HUDEP-2 (cell line): Measurements from ENCODE around the gene TWIST1.

ENCODE experiments used
- DNase-seq, 76 experiments: peaks; one replicate each; lab custom pipeline; 2025; ENCODE audit not compliant: unreplicated experiment in 76 of 76; lab: John Stamatoyannopoulos, UW

Gene TWIST1

DNA sequence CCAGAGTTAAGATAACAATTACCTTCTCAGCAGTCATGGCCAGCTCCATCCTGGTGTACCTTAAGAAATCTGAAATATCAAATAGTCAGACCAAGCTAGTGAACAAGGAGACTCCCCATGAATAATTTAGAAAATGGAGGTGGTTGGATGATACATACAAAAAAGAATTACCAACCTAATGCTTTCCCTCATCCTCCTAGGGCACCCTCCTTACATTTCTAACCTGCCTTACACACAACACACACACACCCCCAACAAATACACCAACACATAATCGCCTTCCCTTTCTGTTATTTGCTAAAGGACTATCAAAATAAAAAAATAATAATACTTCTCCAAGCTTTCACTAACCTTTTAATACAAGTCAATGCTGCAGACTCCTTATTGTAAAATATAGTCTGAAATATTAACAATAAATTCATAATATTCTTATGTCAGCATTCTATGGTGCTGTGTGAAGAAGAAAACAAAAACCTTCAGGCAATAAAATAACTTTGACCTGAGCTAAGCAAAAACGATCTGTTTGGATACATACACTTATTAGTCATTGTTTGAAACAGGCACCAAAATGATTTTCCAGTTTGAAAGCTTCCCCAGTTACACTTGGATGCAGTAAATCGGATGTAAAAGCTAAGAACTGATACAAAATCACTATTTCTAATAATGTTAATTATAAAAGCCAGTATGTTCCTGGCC, 3.4 kb downstream of the TWIST1 start:
- DNase-seq = no peak

DNA sequence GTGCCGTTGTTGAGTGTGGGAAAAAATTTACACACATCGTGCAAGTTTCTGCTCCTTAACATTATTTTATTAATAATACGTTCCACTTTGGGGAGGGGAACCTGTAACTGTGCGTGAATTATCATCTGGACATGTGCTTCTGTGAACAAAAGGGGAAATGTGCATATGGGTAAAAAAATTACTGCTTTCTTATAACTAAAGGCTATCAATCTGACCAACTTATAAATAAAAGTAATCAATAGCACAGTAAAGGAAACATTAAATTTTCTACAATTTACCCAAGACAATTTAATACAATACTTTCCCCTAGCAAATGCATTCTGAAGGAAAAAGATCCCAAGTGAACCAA, 4.5 kb downstream of the TWIST1 start:
- no peak for DNase-seq

- DNase-seq = no peak
Observed at GRCh38 chr7:19112274-19113001, 5.0 kb downstream of the TWIST1 start.

DNA sequence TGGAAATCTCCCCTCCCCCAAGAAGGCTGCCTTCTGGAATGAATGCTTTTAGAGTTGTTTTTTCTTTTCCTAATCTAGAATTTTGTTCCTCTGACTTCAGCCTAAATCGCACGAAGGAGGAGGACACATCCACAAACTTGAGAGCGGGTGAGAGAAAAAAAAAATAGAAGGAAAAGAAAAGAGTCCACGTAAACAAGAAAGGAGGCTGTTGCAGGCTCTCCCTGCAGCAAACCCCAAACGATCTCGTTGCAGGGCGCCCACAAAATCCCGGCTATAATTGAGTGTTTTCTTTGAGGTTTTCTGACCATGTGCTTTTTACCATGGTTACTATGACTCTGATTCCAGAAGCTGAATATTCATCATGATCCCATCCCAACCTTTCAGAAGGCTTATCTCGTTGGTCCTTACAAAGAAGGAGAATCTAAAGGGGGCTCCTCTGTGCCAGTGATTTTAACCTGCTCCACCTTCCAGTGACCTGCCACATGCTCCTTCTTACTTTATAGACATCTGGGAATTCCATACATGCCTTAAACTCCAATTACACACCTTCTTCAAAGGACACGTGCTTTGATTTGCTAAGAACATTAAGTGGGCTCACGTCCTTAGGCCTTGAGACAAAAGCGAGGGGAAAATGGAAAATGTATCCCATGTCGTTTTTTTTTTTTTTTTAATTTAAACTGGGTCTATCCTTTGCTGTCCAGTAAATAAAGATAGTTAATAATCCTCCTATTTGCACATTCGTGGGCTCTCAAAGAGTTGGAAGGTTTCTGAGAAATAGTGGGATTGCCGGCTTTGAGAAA, 5.8 kb downstream of the TWIST1 start:
- no peak for DNase-seq

- DNase-seq = no peak
Observed at GRCh38 chr7:19110776-19111175, 6.7 kb downstream of the TWIST1 start.

DNA sequence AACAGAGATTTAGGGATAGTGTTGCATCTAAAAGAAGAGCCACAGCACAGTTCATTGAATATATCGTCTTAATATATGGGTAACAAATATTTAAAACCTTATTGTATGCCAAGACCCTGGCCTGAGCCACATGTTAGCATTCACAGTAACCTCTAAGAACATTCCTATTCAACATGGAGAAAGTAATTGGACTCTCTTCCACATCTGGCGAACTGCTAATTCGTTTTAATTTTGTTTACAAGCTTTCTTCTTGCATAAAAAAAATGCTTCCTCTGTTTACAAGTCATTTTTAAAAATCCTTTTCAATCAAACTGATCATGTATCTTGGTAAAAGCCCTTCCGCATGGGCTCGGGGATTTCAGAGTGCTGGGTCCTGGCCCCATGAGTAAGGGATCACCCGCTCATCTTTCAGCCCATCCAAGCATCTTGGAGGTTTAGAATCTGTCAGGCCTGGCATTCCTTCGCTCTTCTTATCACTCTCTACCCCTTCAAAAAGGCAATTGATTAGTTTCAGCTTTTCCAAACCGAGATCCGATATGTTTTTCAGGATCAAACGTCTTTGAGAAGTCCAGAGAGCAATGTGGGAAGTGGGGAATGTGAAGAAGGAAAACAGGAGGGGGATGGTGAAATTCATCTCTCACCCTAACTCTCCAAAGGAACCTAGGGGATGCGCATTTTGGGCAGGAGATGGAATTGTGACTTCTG, 7.3 kb downstream of the TWIST1 start:
- no peak for DNase-seq

- no peak for DNase-seq
Observed at GRCh38 chr7:19109000-19109946, 8.2 kb downstream of the TWIST1 start.

- DNase-seq = no peak
Observed at GRCh38 chr7:19107356-19108146, 9.9 kb downstream of the TWIST1 start.

DNA sequence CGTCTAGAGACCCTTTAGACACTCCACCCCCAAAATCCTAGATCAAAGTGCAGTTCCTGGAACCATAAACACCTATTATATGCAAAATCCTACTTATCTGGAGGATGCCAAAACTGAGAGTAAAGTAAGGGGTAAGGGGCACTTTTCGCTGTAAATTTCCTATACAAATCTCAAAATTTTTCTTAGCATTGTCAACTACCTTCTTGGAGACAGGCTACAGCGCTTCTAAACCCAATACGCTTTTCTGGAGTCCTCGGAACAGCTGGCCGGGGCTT, 10.4 kb downstream of the TWIST1 start:
- no peak for DNase-seq

GRCh38 chr7:19106241-19107080, 11.0 kb downstream of the TWIST1 start:
- no peak for DNase-seq

DNA sequence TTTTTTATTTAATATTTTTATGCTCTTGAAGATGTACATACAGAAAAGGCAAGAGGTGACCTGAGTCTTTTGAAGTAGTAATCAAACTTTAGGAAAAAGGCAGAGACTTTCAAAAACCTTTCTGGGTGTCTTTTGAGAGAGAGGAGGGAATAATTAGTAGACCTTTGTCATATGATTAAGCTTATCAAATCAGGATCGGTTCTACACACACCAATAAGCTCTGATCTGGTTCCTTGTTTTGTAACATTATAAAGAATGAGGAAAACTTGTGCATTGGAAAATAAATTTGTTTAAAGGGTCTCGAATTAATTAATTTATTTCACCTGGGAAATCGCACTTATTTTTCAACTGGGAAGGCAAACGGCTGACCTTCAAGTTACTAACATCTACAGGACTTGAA, 11.9 kb downstream of the TWIST1 start:
- DNase-seq = no peak

- no peak for DNase-seq
Observed at GRCh38 chr7:19104811-19105210, 12.6 kb downstream of the TWIST1 start.

DNA sequence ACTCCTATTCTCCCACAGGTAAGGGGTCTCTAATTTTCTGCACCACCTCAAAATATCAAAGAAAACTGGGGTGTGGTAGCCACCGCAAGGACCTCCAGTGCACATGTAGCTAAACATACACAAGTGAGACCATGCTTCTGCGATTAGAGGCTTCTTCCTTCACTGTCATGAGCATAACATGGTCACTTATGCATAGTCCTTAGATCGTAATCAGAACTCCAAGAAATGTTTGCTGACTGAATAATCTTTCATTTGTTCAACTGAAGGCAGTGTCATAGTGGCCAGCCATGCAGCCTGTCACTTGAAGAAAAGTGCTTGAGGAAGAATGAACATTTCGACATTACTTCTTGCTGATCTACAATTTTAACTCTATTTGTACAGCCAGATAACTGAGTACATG, 14.6 kb downstream of the TWIST1 start:
- DNase-seq = no peak

- DNase-seq = no peak
Observed at GRCh38 chr7:19101909-19102308, 15.5 kb downstream of the TWIST1 start.

GRCh38 chr7:19101472-19101871, 16.0 kb downstream of the TWIST1 start:
- DNase-seq = no peak

- DNase-seq = no peak
Observed at GRCh38 chr7:19099924-19100323, 17.5 kb downstream of the TWIST1 start.

GRCh38 chr7:19099194-19099593, 18.2 kb downstream of the TWIST1 start:
- DNase-seq = no peak

GRCh38 chr7:19098510-19098909, 18.9 kb downstream of the TWIST1 start:
- no peak for DNase-seq
